Amniotic epithelial cell (primary cell): ENCODE results near the gene ECI1.

Experiments used
- DNase-seq: peaks from one replicate; pipeline ENCODE4 v3.0.0-alpha.2; 2010; ENCODE audit warnings: low read depth

ECI1 gene

GRCh38 chr16:2251296-2252111, at the start of gene ECI1:
Gene ECI1 (minus strand): TSS chr16:2251587. CDS start chr16:2251566, 21 bp downstream.
- peak; percentile 92 for DNase-seq

- DNase-seq = no peak
Observed at GRCh38 chr16:2299915-2300192, 48.5 kb upstream of the ECI1 start.

- DNase-seq = no peak
Observed at GRCh38 chr16:2299121-2299914, 47.9 kb upstream of the ECI1 start.

GRCh38 chr16:2298621-2299020, 47.2 kb upstream of the ECI1 start:
- DNase-seq = no peak

- DNase-seq = no peak
Observed at GRCh38 chr16:2297506-2297860, 46.1 kb upstream of the ECI1 start.

- DNase-seq = peak; percentile 48
Observed at GRCh38 chr16:2296661-2297505, 45.5 kb upstream of the ECI1 start.

- no peak for DNase-seq
Observed at GRCh38 chr16:2295056-2295798, 43.8 kb upstream of the ECI1 start.

- no peak for DNase-seq
Observed at GRCh38 chr16:2292221-2292620, 40.8 kb upstream of the ECI1 start.

- DNase-seq = no peak
Observed at GRCh38 chr16:2289282-2289681, 37.9 kb upstream of the ECI1 start.

GRCh38 chr16:2288726-2289125, 37.3 kb upstream of the ECI1 start:
- DNase-seq = no peak

- DNase-seq = no peak
Observed at GRCh38 chr16:2287916-2288547, 36.6 kb upstream of the ECI1 start.

GRCh38 chr16:2286550-2286949, 35.2 kb upstream of the ECI1 start:
- no peak for DNase-seq

- no peak for DNase-seq
Observed at GRCh38 chr16:2285731-2286191, 34.4 kb upstream of the ECI1 start.

GRCh38 chr16:2284797-2285576, 33.6 kb upstream of the ECI1 start:
- DNase-seq = no peak

GRCh38 chr16:2284001-2284770, 32.8 kb upstream of the ECI1 start:
- DNase-seq = no peak

- no peak for DNase-seq
Observed at GRCh38 chr16:2282866-2283555, 31.6 kb upstream of the ECI1 start.

GRCh38 chr16:2282262-2282661, 30.9 kb upstream of the ECI1 start:
- no peak for DNase-seq

- DNase-seq = no peak
Observed at GRCh38 chr16:2280981-2281542, 29.7 kb upstream of the ECI1 start.

- no peak for DNase-seq
Observed at GRCh38 chr16:2280461-2280860, 29.1 kb upstream of the ECI1 start.
